ENCODE measurements around the gene ORC5. TPM values are rescaled to one million over a fixed set of nuclear protein-coding genes. Genes with fewer than 3 reads are reported as not detected.

ORC5 gene
- total RNA-seq, 1 donor from 2014 or later = 26.4 TPM

- no peak for DNase-seq (ENCODE audit: low spot score, unreplicated experiment)
- no peaks in the 10 kb centered on the region for H3K4me1 Mint-ChIP-seq (ENCODE audit: low read depth)
- peaks cover 11% of the 10 kb centered on the region for H3K36me3 Mint-ChIP-seq (ENCODE audit: insufficient read depth)
- no peak for TF ChIP-seq CTCF (IDR thresholded peaks at IDR 0.05; ENCODE audit: unreplicated experiment)
- H3K27me3 Mint-ChIP-seq = no peaks in the 10 kb centered on the region
- H3K4me3 Mint-ChIP-seq (ENCODE audit: low read depth) = no peak overlapping the region
- H3K9me3 Mint-ChIP-seq (ENCODE audit: low read depth) = no peaks in the 10 kb centered on the region
- no peak overlapping the region for H3K27ac Mint-ChIP-seq
Measured at GRCh38 chr7:104135760-104136558, 71.9 kb downstream of the ORC5 start.

GRCh38 chr7:104133238-104133637, 74.6 kb downstream of the ORC5 start:
- DNase-seq (ENCODE audit: low spot score, unreplicated experiment) = no peak
- Mint-ChIP-seq H3K4me3 (ENCODE audit: low read depth) (no peak overlapping the region), H3K4me1 (ENCODE audit: low read depth) (no peaks in the 10 kb centered on the region), H3K9me3 (ENCODE audit: low read depth) (no peaks in the 10 kb centered on the region), H3K36me3 (ENCODE audit: insufficient read depth) (peaks cover 21% of the 10 kb centered on the region), H3K27ac (no peak overlapping the region), H3K27me3 (no peaks in the 10 kb centered on the region)
- no peak for TF ChIP-seq CTCF (IDR thresholded peaks at IDR 0.05; ENCODE audit: unreplicated experiment)

- no peak for TF ChIP-seq CTCF (IDR thresholded peaks at IDR 0.05; ENCODE audit: unreplicated experiment)
- Mint-ChIP-seq H3K4me3 (ENCODE audit: low read depth) (no peak overlapping the region), H3K4me1 (ENCODE audit: low read depth) (peaks cover 2% of the 10 kb centered on the region), H3K36me3 (ENCODE audit: insufficient read depth) (peaks cover 17% of the 10 kb centered on the region), H3K9me3 (ENCODE audit: low read depth) (no peaks in the 10 kb centered on the region), H3K27me3 (no peaks in the 10 kb centered on the region), H3K27ac (no peak overlapping the region)
- DNase-seq (ENCODE audit: low spot score, unreplicated experiment) = no peak
Measured at GRCh38 chr7:104130726-104131125, 77.1 kb downstream of the ORC5 start.

GRCh38 chr7:104127204-104127603, 80.6 kb downstream of the ORC5 start:
- Mint-ChIP-seq H3K4me1 (ENCODE audit: low read depth) (peaks cover 2% of the 10 kb centered on the region), H3K9me3 (ENCODE audit: low read depth) (no peaks in the 10 kb centered on the region), H3K4me3 (ENCODE audit: low read depth) (no peak overlapping the region), H3K27ac (no peak overlapping the region), H3K27me3 (no peaks in the 10 kb centered on the region), H3K36me3 (ENCODE audit: insufficient read depth) (peaks cover 16% of the 10 kb centered on the region)
- no peak for TF ChIP-seq CTCF (IDR thresholded peaks at IDR 0.05; ENCODE audit: unreplicated experiment)
- DNase-seq (ENCODE audit: low spot score, unreplicated experiment) = no peak

GRCh38 chr7:104126411-104126841, 81.4 kb downstream of the ORC5 start:
- H3K27me3 Mint-ChIP-seq = no peaks in the 10 kb centered on the region
- TF ChIP-seq CTCF (IDR thresholded peaks at IDR 0.05; ENCODE audit: unreplicated experiment) = no peak
- no peak overlapping the region for H3K27ac Mint-ChIP-seq
- no peak overlapping the region for H3K4me3 Mint-ChIP-seq (ENCODE audit: low read depth)
- H3K4me1 Mint-ChIP-seq (ENCODE audit: low read depth) = peaks cover 2% of the 10 kb centered on the region
- peaks cover 14% of the 10 kb centered on the region for H3K36me3 Mint-ChIP-seq (ENCODE audit: insufficient read depth)
- DNase-seq (ENCODE audit: low spot score, unreplicated experiment) = no peak
- no peaks in the 10 kb centered on the region for H3K9me3 Mint-ChIP-seq (ENCODE audit: low read depth)
